HG03045 (cell line): ENCODE measurements around the gene LGI2.

Experiments used
- ATAC-seq: cut with Tn5 transposase; IDR thresholded peaks from one replicate; pipeline ENCODE4 v1.9.1; 2021; ENCODE audit warnings: mild to moderate bottlenecking, moderate library complexity; ENCODE audit not compliant: unreplicated experiment

LGI2 gene

DNA sequence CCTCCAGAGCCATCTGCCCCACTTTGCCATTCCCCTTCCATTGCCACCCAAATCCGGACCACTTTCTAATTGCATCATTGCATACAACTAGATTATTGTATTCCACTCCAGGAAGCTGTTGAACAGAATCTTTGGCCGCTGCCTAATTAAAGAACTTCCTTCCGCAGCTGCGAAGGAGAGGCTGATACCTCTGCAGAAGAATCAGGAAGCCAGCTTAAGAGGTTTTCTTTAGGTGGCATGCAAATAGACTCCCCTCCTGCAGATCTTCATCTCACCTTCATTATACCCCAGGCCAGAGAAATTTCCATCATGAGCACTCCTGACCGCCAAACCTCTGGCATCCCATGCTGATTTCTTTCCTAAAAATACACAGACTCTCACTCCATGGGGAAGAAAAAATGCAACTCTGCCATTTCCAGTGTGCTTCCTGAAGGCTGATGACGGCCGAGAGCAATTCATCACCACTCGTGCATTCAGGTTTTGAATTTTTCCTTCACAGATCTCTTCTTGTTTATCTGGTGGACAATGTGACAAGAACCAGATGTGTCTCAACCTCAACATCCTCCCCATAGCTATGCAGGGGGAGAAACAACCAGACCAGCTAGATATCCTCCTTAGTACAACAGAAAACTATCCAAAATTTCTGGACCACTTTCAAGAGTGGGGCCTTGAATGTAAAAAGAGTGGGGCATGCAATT is 31.2 kb downstream of the LGI2 start:
- ATAC-seq, result no peak

GRCh38 chr4:24995346-24995919 is 35.3 kb downstream of the LGI2 start:
- ATAC-seq, result no peak

- ATAC-seq, result no peak
Measured at GRCh38 chr4:24993551-24994080, 37.1 kb downstream of the LGI2 start.

- no peak for ATAC-seq
Measured at GRCh38 chr4:24992968-24993367, 37.8 kb downstream of the LGI2 start.

GRCh38 chr4:24991015-24991414 is 39.7 kb downstream of the LGI2 start:
- ATAC-seq, result no peak

GRCh38 chr4:24989327-24989726 is 41.4 kb downstream of the LGI2 start:
- ATAC-seq, result no peak

GRCh38 chr4:24988776-24989175 is 42.0 kb downstream of the LGI2 start:
- no peak for ATAC-seq

DNA sequence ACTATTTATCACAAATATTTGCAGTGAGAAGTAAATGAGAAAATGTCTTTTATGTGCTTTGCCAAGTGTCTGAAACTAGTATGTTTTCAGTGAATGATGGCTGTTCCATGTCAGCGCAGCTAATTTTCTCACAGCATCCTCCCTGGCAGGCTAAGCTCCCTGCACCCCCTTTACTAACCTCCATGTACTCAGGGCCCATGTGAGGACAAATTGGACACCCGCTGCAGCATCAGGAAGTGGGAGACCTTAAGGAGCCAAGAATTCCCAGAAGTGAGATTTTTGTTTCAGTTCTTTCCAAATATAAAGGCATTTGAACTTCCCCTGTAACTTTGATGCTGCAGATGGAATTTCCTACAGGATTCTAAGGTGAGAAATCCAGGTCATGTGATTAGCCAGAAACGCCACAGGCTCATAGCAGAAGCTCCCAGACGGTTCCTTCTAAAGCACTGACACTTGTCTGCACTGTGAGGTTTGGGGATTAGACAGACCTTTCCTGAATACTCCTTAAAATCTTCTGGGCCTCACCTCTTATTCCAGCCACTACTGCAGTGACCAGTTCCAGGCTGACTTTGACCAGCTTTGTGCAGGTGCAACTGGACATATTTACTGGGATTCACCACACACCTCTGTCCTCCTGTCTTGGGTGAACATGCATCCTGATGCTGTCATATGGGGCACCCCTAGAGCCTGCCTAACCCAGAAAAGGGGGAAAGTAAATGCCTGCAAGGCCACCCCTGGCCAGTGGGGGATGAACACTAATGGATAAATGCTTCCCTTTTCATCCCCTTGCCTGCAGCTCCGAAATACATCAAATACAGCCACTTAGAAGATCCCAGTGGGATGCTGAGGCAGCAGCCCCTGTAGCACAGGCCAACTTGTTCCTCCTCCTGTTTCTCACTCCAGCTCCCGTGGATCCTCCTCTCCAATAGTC is 45.9 kb downstream of the LGI2 start:
- ATAC-seq, result no peak

DNA sequence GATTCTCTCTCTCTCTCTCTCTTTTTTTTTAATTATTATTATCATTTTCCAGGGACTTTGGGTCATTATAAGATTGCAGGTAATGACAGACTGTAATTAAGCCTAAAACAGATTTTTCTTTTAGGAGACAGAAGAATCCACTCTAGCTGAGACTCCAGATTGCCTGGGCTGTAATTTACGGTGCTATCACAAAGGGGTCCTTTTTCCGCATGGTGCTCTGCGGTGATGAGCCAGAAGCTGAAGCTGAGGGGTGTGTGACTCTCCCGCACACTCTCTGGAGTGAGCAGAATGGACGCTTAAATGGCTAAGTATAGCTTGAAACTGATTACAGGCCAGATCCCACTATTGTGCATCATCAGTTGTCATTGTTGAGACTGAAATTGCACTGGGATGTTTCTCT is 50.0 kb downstream of the LGI2 start:
- ATAC-seq, result no peak

DNA sequence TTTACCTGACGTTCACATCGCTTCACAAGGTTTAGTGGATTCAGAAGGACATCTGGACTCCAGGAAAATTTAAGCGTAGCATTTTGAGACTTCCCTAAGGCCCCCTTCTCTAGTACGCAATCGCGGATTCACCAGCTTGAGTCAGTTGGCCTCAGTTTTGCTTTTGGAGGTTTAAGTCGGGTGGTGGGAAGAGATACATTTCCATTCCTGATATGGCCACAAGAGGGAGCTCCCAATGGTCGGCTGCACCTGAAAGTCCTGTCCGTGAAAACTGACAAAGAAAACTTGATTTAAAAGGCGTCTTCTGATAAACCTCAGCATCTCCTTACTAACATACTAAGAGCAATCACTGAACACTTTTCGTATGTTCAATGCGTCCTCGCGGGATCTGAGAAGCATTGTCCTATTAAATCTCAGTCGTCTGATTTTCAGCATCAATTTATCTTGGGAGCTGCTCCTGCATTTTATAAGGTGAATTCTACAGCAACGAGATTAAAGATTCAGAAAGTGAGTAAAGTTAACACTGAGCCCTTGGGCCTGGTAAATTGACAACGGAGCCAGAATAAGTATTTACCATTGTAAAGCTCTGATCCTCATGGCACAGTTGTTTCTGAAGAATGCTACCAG is 50.6 kb downstream of the LGI2 start:
- ATAC-seq, result no peak

DNA sequence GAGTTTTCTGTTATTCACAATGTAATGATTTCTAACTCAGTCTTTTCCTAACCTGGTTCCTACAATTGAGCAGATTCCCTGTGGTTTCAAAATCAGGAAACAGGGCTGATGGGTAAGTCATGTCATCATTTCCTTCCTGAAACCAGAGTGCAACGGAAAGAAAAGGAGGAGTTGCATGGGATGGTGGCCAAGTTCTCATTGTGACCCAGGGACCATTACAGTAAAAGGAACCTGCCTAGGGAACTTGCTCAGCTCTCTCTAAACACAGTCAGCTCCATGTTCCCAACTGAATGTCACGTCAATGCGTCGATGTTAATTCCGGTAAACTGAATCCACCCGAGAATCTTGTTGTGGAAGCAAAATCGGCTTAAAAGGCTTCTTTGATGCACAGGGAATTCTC is 51.2 kb downstream of the LGI2 start:
- no peak for ATAC-seq

- no peak for ATAC-seq
Measured at GRCh38 chr4:24978291-24979075, 52.3 kb downstream of the LGI2 start.

DNA sequence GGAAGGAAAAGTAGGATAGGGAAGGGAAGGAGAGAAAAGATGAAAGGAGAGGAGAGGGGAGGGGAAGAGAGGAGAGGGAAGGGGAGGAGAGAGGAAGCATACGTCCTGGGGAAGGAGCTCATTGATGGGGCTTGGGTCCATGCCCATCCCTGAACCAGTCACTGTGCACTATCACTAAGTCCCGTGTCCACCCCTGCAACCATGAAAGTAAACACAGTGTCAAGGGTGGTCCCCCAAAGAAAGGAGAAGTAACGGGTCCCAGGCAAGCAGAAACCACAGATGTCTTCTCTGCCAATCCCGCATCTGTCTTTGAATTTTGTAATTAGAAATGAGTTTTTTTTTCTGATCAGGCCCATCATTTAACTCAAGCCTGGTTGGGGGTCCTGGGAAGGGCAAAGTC is 55.2 kb downstream of the LGI2 start:
- ATAC-seq, result no peak

DNA sequence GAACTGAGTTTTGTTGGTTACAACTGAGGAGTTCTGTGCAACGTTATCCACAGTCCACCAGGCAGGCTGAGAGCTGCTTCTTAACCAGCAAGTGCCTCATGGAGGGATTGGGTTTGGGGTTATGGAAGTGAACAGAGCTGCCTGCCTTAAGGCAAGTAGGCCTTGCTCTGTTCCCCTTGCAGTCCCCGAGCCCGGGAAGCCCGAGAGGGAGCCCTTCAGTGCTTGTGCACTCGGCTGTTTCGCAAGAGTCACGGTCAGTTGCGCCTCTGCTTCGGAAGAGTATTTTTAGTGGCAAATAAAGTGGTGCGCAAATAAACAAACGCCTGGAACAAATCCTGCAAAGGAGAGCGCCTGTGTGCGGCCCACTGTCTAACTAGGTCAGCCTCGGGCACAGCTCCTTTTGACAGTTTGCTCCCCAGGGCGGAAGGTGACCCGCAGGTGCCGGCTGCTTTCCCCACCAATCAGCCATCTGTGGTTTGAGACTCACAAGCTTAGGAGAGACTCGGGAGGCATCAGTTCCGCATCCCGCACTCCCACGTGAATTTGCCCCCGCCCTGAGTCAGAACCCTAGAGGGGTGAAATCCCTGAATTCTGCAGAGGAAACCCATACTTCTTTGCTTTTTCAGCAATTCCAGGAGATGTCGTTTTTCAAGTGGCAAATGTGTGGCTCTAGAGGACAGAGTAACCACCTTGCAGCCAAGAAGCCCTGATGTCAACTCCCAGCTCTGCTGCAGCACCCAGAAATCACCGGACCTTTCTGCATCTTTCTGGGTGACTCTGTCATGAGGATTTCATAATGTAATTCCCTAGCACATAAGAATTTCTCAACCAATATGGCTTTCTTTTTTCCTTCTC is 56.8 kb downstream of the LGI2 start:
- no peak for ATAC-seq

- no peak for ATAC-seq
Measured at GRCh38 chr4:24973404-24973746, 57.4 kb downstream of the LGI2 start.

DNA sequence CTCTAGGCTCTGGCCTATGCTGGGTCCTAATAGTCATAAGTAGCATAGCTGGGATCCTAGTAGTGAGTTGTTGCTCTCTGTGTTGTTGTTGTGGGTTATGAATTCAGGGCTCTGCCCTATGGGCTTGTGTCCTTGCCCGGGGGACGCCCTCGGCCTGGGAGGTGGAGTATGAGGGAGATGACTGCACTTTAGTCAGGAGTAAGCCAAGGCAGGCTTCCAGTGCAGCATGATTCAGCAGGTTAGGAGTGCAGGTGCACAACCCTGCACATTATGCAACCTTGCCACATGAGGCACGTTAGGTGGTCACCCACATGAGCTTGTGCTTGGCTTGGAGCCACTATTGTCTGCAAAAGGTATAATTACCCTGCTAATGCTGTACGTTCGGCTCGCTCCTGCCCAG is 59.6 kb downstream of the LGI2 start:
- ATAC-seq, result no peak

- ATAC-seq, result no peak
Measured at GRCh38 chr4:24970635-24971034, 60.1 kb downstream of the LGI2 start.

DNA sequence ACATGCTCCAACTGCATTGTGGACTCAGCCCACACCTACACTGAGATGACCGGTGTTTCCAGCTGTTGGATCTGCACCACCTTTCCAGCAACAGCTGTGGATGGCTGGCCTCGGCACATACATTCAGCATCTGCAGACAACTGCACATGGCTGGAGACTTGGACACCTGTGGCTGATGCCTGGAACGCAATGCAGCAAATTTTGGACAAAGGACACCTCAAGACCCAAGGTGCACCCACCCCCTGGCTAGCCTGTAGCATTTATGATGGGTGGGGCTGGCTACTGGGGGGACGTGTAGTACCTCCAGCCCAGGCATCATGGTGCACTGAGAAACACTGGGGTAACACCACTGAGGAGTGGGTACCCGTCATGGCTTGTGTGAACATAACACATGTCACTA is 60.6 kb downstream of the LGI2 start:
- ATAC-seq, result no peak

GRCh38 chr4:24969486-24969885 is 61.3 kb downstream of the LGI2 start:
- ATAC-seq, result no peak

DNA sequence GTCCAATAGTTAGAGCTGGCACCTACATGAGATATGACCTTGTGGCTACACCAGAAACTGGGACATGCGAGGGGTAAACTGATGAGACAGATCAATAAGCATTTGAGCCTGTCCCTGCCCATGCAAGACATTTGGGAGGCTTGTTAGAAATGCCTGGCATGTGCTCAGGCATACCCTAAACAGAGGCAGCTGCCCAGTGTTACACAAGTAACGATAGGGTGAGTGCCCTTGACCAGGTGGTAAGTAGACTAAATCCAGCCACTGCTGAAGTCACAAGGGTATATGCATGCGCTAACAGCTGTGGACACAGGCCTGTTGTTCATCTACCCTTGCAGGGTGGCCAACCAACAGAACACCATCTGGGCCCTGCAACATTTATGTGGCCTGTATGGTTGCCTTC is 61.8 kb downstream of the LGI2 start:
- ATAC-seq, result no peak
